ENCODE data around the gene ACAP2.

The ACAP2 gene

DNA sequence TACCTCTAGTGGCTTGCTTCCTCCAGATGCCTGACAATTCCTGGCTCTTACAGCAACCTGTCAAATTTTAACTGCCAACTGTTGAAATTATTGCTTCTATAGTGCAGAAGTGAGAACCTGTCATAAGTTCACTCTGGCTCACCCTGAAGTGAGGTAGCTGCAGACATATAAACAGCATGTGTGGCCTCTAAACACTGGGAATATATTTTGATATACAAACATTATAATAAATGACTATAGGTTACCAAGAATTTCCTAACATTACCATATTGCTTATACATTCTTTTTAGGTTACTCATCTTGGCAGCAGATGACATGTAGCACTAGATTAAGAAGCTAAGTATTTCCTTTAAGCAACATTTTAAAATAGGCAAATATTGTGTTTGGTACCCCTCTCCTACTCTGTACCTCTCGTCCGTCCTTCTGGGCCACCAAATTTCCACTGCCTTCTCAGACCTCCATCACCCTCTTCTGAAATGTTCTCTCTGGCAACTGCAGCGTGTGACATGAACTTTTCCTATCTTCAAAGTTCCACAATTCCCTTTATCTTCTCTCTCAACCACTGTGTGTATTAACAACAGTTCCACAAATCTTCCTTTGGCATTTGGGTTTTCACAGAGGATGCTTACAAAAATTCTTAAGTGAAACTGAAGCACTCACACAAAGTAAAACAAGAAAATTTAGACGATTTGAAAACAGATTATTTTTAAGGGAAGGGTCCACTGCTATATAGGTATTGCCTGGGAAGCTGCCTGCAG is 156.5 kb downstream of the ACAP2 start:
- no peak overlapping the region for H3K27ac ChIP-seq
- TF ChIP-seq, protein P1, sequence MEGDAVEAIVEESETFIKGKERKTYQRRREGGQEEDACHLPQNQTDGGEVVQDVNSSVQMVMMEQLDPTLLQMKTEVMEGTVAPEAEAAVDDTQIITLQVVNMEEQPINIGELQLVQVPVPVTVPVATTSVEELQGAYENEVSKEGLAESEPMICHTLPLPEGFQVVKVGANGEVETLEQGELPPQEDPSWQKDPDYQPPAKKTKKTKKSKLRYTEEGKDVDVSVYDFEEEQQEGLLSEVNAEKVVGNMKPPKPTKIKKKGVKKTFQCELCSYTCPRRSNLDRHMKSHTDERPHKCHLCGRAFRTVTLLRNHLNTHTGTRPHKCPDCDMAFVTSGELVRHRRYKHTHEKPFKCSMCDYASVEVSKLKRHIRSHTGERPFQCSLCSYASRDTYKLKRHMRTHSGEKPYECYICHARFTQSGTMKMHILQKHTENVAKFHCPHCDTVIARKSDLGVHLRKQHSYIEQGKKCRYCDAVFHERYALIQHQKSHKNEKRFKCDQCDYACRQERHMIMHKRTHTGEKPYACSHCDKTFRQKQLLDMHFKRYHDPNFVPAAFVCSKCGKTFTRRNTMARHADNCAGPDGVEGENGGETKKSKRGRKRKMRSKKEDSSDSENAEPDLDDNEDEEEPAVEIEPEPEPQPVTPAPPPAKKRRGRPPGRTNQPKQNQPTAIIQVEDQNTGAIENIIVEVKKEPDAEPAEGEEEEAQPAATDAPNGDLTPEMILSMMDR (IDR thresholded peaks at IDR 0.05): no peak
- no peak overlapping the region for H3K4me3 ChIP-seq
- DNase-seq (ENCODE audit: low spot score): no peak

DNA sequence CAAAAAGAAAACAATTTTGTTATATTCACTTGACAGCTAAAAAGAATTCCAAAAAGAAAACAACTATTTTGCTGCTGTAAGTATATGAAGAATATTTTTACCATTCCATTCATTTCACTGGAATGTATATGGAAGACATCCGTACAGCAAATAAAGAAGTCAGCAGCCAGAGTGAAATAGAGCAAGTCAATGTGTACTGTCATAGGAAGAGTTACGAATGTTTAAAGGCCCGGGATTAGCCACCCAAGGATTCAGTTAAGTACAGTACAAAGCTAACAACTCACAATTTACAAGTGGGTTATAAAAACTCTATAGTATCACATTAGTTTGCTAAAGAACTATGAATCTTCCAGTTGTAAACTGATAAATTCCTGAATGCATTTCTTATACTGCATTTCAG is 157.4 kb downstream of the ACAP2 start:
- TF ChIP-seq, protein P1 (IDR thresholded peaks at IDR 0.05): no peak
- Histone ChIP-seq H3K27ac (no peak overlapping the region), H3K4me3 (no peak overlapping the region)
- no peak for DNase-seq (ENCODE audit: low spot score)

DNA sequence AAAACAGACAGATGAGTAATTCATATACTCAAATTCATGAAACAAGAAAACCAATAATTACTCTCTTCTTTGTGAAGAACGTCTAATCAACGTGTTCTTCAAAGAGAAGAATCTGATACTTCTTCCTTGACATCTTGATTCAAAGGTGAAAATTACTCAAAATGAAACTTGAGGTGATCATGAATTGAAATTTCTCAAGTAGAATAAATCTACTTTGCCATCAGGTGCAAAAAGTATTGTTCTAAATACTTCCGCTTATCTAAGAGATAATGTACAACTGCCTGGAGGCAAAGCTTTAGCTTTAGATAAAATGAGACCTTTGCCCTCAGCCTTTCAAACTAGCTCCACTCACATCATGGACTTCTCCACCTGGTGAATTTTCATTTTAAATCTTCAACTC is 158.0 kb downstream of the ACAP2 start:
- DNase-seq (ENCODE audit: low spot score): no peak
- Histone ChIP-seq H3K4me3 (no peak overlapping the region), H3K27ac (no peak overlapping the region)
- TF ChIP-seq, protein P1 (IDR thresholded peaks at IDR 0.05): no peak

DNA sequence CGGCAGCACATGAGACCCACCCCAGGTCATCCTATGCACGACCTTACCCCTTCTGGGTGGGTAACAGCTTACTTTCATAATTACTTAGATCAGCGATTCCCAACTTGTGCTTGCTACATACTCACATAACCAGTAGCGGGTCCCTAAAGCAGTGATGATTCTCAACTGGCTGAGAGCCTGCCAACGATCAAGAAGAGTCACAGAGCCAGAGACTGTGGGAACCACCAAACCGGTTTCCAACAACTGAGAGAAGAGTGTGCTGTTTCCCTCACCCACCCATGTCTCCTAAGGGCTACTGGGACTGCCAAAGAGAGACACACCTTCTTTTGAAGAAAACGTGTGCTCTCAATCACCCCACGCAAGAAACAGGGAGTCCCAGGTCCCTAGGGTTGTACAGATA is 159.9 kb downstream of the ACAP2 start:
- DNase-seq (ENCODE audit: low spot score): no peak

DNA sequence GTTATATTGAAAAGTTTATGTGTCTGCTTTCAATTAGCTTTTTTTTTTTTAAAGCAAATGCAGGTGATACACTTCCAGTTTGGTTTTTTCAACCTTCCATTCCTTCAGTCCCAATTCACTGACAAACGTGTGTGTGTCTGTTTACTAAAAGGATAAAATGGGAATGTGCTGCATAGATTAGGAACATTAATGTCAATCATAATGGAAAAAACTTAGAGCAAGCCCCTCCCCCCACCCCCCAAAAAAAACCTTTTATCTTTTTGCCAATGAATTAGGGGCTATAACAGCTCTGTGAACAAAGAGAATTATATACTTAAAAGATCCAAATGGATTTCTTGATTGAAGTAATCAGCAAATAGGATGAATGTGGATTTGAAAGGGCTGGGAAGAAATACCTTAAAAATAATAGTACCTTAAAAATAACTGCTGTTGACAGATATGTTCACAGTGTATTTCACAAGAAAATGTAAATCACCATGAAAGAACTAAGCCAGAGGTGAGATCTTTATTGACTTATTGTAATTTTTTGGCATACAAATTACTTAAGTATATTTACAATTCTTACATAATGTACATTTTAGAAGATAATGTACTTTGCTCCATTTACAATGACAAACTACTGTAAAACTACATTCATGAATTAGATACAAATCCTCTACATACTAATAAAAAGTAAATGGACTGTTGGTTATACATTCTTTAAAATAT is 168.4 kb downstream of the ACAP2 start:
- no peak overlapping the region for H3K4me3 ChIP-seq
- TF ChIP-seq, protein P1 (IDR thresholded peaks at IDR 0.05): no peak
- DNase-seq (ENCODE audit: low spot score): no peak
- H3K27ac ChIP-seq: no peak overlapping the region

More for the DNA sequence above, 159.9 kb downstream of the ACAP2 start:
- H3K4me3 ChIP-seq: no peak overlapping the region
- H3K27ac ChIP-seq: no peak overlapping the region
- TF ChIP-seq, protein P1 (IDR thresholded peaks at IDR 0.05): no peak

DNA sequence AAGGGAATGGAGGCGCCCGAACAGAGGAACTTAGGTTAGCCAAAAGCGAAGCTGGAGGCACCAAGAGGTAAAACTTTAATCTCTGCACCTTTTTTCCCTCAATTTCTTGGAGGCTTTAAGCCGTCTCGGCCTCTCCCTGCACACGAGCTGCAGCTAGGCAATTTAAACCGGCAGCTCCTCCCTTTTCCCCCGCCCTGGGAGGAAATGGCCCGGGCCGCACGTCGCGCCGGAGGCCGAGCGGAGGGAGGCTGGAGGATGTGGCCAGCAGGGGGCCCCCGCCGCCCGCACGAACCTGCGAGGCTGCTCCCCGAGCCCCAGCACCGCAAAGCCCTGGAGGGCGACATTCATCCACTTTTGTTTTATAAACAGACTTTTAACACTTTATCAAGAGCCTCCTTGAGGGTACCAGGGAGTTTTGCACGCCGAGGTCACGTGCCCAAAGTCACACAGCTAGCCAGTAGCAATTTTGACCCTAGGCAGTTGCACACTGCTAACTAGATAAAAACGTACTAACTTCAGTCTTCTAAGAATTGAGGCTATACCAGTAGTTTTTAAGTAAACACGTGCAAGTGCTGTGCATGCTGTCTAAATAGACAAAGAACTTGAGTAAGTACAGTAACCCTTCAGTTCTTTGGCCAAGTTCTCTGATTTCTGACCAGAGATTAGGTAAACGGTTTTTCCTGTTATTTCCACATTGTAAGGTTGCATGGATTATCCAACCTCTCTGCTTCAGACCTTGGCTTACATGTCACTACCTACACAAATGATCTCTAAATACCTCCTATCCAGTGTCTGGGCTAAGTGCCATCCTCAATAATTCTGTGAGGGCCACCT is 171.2 kb downstream of the ACAP2 start:
- Histone ChIP-seq H3K27ac (peak overlapping the region; percentile 72 to 85), H3K4me3 (peak overlapping the region; percentile 89)
- TF ChIP-seq, protein P1 (IDR thresholded peaks at IDR 0.05): peak; percentile 79
- peak; percentile 90 for DNase-seq (ENCODE audit: low spot score)

Measured in coronary artery (tissue), 2 donors.